ENCODE data around the gene DAPK1.

Gene DAPK1

GRCh38 chr9:87701491-87701890 lies 203.8 kb downstream of the DAPK1 start:
- no peak overlapping the region for H3K4me3 ChIP-seq (ENCODE audit: low read depth, low read length)
- DNase-seq: no peak

DNA sequence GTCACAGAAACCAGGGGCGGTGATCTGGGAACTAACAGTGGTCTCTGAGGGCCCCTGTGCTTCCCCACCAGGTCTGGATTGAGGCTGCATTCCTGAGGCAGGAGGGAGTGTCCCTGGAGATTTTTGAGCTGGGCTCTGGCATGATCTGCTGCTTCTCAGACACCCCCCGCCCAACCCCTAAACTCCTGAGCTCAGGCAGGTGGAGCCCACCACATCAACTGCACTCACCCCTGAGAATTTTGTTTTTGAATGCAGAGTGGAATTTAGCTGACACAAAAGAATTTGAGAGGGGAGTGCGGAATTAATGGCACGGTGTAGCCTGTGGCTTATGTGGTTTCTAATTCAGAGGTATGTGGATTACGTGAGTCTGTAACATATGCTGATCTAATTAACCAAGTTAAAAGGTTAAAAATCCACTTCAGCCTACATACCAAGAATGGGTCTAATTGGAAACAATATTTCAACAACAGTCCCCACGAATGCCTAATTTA lies 204.3 kb downstream of the DAPK1 start:
- no peaks in the 10 kb centered on the region for H3K27me3 ChIP-seq (ENCODE audit: insufficient read depth, low read depth, severe bottlenecking)
- no peak for DNase-seq
- TF ChIP-seq CTCF (IDR thresholded peaks at IDR 0.05; ENCODE audit: low read depth, low read length): no peak
- H3K36me3 ChIP-seq: peaks cover 32% of the 10 kb centered on the region
- no peak overlapping the region for H3K4me3 ChIP-seq (ENCODE audit: low read depth, low read length)
- no peaks in the 10 kb centered on the region for H3K9me3 ChIP-seq (ENCODE audit: severe bottlenecking)
- no peak overlapping the region for H3K27ac ChIP-seq

More at GRCh38 chr9:87701491-87701890, 203.8 kb downstream of the DAPK1 start:
- Histone ChIP-seq H3K27me3 (ENCODE audit: insufficient read depth, low read depth, severe bottlenecking) (no peaks in the 10 kb centered on the region), H3K27ac (no peak overlapping the region), H3K36me3 (peaks cover 30% of the 10 kb centered on the region), H3K9me3 (ENCODE audit: severe bottlenecking) (no peaks in the 10 kb centered on the region)
- no peak for TF ChIP-seq CTCF (IDR thresholded peaks at IDR 0.05; ENCODE audit: low read depth, low read length)

DNA sequence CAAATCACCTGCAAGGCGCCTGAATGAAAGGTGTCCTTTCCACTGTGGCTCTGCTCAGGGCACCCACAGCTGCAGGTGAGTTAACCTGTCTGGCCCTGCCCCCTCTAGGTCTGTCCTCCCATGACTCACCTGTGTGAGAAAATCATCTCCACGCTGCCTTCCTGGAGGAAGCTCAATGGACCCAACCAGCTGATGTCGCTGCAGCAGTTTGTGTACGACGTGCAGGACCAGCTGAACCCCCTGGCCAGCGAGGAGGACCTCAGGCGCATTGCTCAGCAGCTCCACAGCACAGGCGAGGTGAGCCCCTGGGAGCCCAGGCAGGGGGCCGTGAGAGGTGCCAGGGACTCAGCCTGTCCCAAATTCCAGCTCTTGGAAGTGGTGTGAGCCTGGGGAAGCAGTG lies 205.3 kb downstream of the DAPK1 start:
- H3K27me3 ChIP-seq (ENCODE audit: insufficient read depth, low read depth, severe bottlenecking): no peaks in the 10 kb centered on the region
- no peaks in the 10 kb centered on the region for H3K9me3 ChIP-seq (ENCODE audit: severe bottlenecking)
- DNase-seq: no peak
- H3K4me3 ChIP-seq (ENCODE audit: low read depth, low read length): no peak overlapping the region
- H3K27ac ChIP-seq: no peak overlapping the region
- peaks cover 38% of the 10 kb centered on the region for H3K36me3 ChIP-seq
- TF ChIP-seq CTCF (IDR thresholded peaks at IDR 0.05; ENCODE audit: low read depth, low read length): no peak

DNA sequence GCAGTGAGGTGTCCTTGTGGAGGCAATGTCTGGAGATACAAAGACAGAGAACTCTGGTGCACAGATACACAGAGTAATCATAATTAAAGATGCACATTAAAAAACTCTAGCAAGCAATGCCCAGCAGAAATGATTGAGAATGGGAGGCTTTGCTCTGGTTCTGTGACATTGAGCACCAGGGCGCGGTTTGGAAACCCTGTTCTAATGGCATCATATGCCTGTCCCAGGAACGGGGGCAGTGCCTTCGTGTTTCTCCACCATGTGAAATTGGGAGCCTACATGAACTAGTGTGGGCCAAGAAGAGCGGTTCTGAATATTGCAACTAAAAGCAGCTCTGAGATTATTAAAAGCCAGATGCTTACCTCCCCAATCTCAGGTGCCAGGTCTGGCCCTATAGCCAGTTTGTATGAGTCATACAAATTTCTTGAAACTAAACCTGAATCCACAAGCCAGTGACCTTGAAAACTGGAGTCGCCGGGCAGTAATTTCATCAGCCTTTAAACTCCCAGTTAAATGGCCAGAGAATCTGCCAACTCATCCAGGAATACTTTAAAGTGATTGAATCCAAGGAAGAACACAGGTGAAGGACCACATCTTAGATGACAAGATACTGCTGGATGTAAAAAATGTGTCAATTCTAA lies 206.1 kb downstream of the DAPK1 start:
- H3K9me3 ChIP-seq (ENCODE audit: severe bottlenecking): no peaks in the 10 kb centered on the region
- H3K27ac ChIP-seq: no peak overlapping the region
- no peak for TF ChIP-seq CTCF (IDR thresholded peaks at IDR 0.05; ENCODE audit: low read depth, low read length)
- peaks cover 38% of the 10 kb centered on the region for H3K36me3 ChIP-seq
- H3K27me3 ChIP-seq (ENCODE audit: insufficient read depth, low read depth, severe bottlenecking): no peaks in the 10 kb centered on the region
- no peak overlapping the region for H3K4me3 ChIP-seq (ENCODE audit: low read depth, low read length)
- DNase-seq: no peak

DNA sequence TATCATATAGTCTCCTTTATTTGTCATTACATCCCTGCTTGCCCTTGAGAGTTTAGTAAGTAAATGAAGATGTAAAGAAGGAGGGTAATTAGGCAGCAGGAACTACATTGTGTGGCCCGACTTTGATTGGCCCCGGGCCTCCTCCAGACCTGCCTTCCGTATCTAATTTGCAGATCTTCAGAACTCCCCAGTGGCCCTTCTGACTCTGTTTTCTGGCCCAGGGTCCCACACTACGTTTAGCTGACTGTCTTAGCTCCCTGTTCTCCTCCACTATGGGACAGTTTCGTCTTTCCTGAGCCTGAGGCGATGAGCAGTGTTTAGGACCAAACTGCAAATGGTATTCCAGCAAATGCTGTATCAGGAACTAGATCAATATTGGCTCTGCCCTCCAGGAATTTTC lies 206.7 kb downstream of the DAPK1 start:
- Histone ChIP-seq H3K4me3 (ENCODE audit: low read depth, low read length) (no peak overlapping the region), H3K36me3 (peaks cover 34% of the 10 kb centered on the region), H3K27ac (no peak overlapping the region), H3K27me3 (ENCODE audit: insufficient read depth, low read depth, severe bottlenecking) (no peaks in the 10 kb centered on the region), H3K9me3 (ENCODE audit: severe bottlenecking) (no peaks in the 10 kb centered on the region)
- no peak for TF ChIP-seq CTCF (IDR thresholded peaks at IDR 0.05; ENCODE audit: low read depth, low read length)
- DNase-seq: no peak
